CD4-positive, alpha-beta T cell treated with Interferon gamma for 1 hour (primary cell): ENCODE results near the gene GSG1L.

ENCODE experiments used
- DNase-seq: peaks from one replicate; pipeline ENCODE4 v3.0.0-alpha.2; 2020

GSG1L gene

GRCh38 chr16:28063591-28064061 lies at the start of gene GSG1L:
TSS of gene GSG1L (minus strand) at chr16:28063714. CDS start at chr16:28063424, 290 bp downstream.
- DNase-seq = no peak

GRCh38 chr16:28112908-28113307 lies 49.4 kb upstream of the GSG1L start:
- DNase-seq = no peak

- DNase-seq = no peak
Observed at GRCh38 chr16:28110977-28111376, 47.5 kb upstream of the GSG1L start.

GRCh38 chr16:28110479-28110878 lies 47.0 kb upstream of the GSG1L start:
- no peak for DNase-seq

- DNase-seq = no peak
Observed at GRCh38 chr16:28110074-28110473, 46.6 kb upstream of the GSG1L start.

- no peak for DNase-seq
Observed at GRCh38 chr16:28108590-28109247, 45.2 kb upstream of the GSG1L start.

GRCh38 chr16:28107232-28107631 lies 43.7 kb upstream of the GSG1L start:
- no peak for DNase-seq

- no peak for DNase-seq
Observed at GRCh38 chr16:28106467-28107215, 43.1 kb upstream of the GSG1L start.

GRCh38 chr16:28105954-28106353 lies 42.4 kb upstream of the GSG1L start:
- DNase-seq = no peak

GRCh38 chr16:28105297-28105696 lies 41.8 kb upstream of the GSG1L start:
- DNase-seq = no peak

- no peak for DNase-seq
Observed at GRCh38 chr16:28104404-28104803, 40.9 kb upstream of the GSG1L start.

- DNase-seq = no peak
Observed at GRCh38 chr16:28103516-28104170, 40.1 kb upstream of the GSG1L start.

- no peak for DNase-seq
Observed at GRCh38 chr16:28101533-28101890, 38.0 kb upstream of the GSG1L start.

- DNase-seq = no peak
Observed at GRCh38 chr16:28100810-28101532, 37.5 kb upstream of the GSG1L start.

GRCh38 chr16:28098959-28099945 lies 35.7 kb upstream of the GSG1L start:
- DNase-seq = no peak

GRCh38 chr16:28098171-28098958 lies 34.9 kb upstream of the GSG1L start:
- no peak for DNase-seq

GRCh38 chr16:28096983-28097899 lies 33.7 kb upstream of the GSG1L start:
- DNase-seq = no peak

- DNase-seq = no peak
Observed at GRCh38 chr16:28093385-28093725, 29.8 kb upstream of the GSG1L start.

GRCh38 chr16:28092721-28093384 lies 29.3 kb upstream of the GSG1L start:
- DNase-seq = no peak

GRCh38 chr16:28091656-28092055 lies 28.1 kb upstream of the GSG1L start:
- DNase-seq = no peak
